ENCODE results near the gene CHIC1.
"Not testable (repeated sequence)": the region's sequence is repeated elsewhere in the genome, so short reads cannot be mapped to it uniquely, and the experiment has no call there.

CHIC1 gene

GRCh38 chrX:73562984-73563737 lies at the start of gene CHIC1:
CHIC1 (plus strand) TSS chrX:73563197; CDS start chrX:73563285, 88 bp downstream.
- peak; percentile 76 for DNase-seq

- not testable (repeated sequence) for DNase-seq
These were observed 40.2 kb upstream of the CHIC1 start for GRCh38 chrX:73522823-73523222.

GRCh38 chrX:73524906-73525305 lies 38.1 kb upstream of the CHIC1 start:
- DNase-seq, result no peak

GRCh38 chrX:73525928-73526690 lies 36.9 kb upstream of the CHIC1 start:
- DNase-seq, result no peak

GRCh38 chrX:73531655-73532054 lies 31.3 kb upstream of the CHIC1 start:
- DNase-seq, result not testable (repeated sequence)

GRCh38 chrX:73556159-73556558 lies 6.8 kb upstream of the CHIC1 start:
- DNase-seq, result no peak

GRCh38 chrX:73561801-73562200 lies 1.2 kb upstream of the CHIC1 start:
- no peak for DNase-seq

GRCh38 chrX:73562458-73562857 lies 539 bp upstream of the CHIC1 start:
- no peak for DNase-seq

GRCh38 chrX:73563738-73564068 lies 706 bp downstream of the CHIC1 start:
- no peak for DNase-seq

GRCh38 chrX:73577361-73577760 lies 14.4 kb downstream of the CHIC1 start:
- no peak for DNase-seq

- DNase-seq, result no peak
These were observed 18.1 kb downstream of the CHIC1 start for GRCh38 chrX:73581002-73581628.

GRCh38 chrX:73597758-73598157 lies 34.8 kb downstream of the CHIC1 start:
- DNase-seq, result not testable (repeated sequence)

- DNase-seq, result no peak
These were observed 52.0 kb downstream of the CHIC1 start for GRCh38 chrX:73615022-73615421.

- not testable (repeated sequence) for DNase-seq
These were observed 78.7 kb downstream of the CHIC1 start for GRCh38 chrX:73641669-73642068.

GRCh38 chrX:73647212-73647611 lies 84.2 kb downstream of the CHIC1 start:
- no peak for DNase-seq

- no peak for DNase-seq
These were observed 84.8 kb downstream of the CHIC1 start for GRCh38 chrX:73647632-73648322.

- not testable (repeated sequence) for DNase-seq
These were observed 98.3 kb downstream of the CHIC1 start for GRCh38 chrX:73661322-73661721.

- DNase-seq, result no peak
These were observed 105.8 kb downstream of the CHIC1 start for GRCh38 chrX:73668779-73669178.

GRCh38 chrX:73681408-73681807 lies 118.4 kb downstream of the CHIC1 start:
- no peak for DNase-seq

GRCh38 chrX:73683236-73683859 lies 120.4 kb downstream of the CHIC1 start:
- DNase-seq, result no peak

GRCh38 chrX:73707014-73707413 lies 144.0 kb downstream of the CHIC1 start:
- DNase-seq, result not testable (repeated sequence)

GRCh38 chrX:73728602-73729001 lies 165.6 kb downstream of the CHIC1 start:
- DNase-seq, result no peak

Measured in NCI-H1105 (cell line).